Choroid plexus epithelial cell (primary cell): ENCODE results near the gene ITFG2.

Experiments used
- DNase-seq: peaks from one replicate; pipeline ENCODE4 v3.0.0-alpha.2; 2010; ENCODE audit warnings: low read depth
- H3K4me3 ChIP-seq: 2 replicates; pipeline ENCODE4 v1.5.1; 2011; ENCODE audit warnings: low read depth, mild to moderate bottlenecking, control low read depth, low read length, moderate library complexity
- TF ChIP-seq, protein P1 (sequence below): conservative IDR thresholded peaks from 2 replicates; pipeline ENCODE4 v1.5.1; 2011; ENCODE audit warnings: low read depth, mild to moderate bottlenecking, control low read depth, inconsistent platforms, low read length, moderate library complexity

ITFG2 gene

DNA sequence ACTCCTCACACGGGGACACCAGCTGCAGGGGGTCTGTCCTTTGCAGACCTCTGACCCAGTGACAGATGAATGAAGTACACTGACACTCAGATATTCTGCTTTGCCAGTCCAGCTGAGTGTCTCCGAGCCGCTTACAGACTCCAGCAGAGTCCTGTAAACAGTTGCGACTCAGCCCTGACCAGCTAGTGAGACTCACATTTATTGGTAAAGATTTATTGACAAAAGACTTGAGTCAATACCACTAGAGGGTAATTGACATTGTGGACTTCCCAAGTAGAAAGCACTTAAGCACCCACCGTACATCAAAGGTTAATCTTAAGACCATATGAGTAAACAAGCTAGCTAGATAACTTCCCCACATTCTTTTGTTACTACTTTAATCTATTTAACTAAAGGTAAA lies 27.5 kb upstream of the ITFG2 start:
- H3K4me3 ChIP-seq = no peak overlapping the region
- TF ChIP-seq, protein P1, sequence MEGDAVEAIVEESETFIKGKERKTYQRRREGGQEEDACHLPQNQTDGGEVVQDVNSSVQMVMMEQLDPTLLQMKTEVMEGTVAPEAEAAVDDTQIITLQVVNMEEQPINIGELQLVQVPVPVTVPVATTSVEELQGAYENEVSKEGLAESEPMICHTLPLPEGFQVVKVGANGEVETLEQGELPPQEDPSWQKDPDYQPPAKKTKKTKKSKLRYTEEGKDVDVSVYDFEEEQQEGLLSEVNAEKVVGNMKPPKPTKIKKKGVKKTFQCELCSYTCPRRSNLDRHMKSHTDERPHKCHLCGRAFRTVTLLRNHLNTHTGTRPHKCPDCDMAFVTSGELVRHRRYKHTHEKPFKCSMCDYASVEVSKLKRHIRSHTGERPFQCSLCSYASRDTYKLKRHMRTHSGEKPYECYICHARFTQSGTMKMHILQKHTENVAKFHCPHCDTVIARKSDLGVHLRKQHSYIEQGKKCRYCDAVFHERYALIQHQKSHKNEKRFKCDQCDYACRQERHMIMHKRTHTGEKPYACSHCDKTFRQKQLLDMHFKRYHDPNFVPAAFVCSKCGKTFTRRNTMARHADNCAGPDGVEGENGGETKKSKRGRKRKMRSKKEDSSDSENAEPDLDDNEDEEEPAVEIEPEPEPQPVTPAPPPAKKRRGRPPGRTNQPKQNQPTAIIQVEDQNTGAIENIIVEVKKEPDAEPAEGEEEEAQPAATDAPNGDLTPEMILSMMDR = no peak
- DNase-seq = no peak

DNA sequence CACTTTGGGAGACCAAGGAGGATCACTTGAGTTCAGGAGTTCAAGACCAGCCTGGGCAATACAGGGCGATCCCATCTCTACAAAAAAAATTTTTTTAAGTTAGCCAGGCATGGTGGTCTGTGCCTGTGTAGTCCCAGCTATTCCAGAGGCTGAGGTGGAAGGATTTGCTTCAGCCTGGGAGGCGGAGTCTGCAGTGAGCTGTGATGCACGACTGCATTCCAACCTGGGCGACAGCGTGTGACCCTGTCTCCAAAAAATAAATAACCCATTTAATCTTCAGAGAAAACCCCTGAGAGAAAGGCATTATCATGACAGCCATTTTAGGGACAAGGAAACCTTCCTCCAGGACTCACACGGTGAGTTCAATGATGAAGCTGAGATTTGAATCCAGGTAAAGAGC lies 21.4 kb upstream of the ITFG2 start:
- no peak overlapping the region for H3K4me3 ChIP-seq
- TF ChIP-seq, protein P1 = no peak
- DNase-seq = no peak

DNA sequence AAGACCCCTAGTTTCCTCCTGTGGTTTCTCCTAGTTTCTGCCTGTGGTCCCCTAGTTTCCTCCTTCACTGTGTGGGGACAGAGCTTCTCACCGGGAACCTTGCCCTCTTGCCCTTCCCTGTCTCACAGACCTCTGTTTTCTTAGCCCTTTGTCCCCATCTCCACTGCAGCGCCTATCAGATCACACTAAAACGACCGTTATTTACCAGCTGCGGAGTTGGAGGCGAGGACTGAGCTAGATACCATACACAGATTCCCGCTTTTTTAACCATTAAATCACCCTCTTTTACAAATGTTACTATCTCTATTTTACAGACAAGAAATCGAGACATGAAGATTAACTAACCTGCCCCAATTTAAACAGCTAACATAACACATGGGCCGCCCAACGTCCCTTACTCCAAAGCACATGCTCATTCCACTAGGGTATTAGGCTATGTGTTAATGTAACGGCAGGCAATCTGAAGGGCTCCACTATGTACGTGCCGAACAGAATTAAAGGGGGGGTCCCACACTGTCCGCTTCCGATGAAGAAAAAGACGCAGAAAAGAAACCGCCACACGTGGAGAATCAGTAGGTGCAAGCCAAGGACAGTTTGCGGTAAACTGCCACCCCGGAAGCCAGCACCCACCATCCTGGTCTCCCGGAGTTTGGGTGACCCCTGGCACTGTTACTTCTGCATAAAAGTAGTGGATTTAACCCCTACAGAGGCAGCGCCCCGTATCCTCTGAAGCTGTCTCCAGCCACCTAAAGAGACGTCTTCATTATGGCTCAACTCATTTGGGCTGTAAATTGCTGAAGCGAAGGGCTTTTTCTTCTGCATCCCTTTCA lies 19.6 kb upstream of the ITFG2 start:
- TF ChIP-seq, protein P1 = no peak
- no peak for DNase-seq
- H3K4me3 ChIP-seq = no peak overlapping the region

DNA sequence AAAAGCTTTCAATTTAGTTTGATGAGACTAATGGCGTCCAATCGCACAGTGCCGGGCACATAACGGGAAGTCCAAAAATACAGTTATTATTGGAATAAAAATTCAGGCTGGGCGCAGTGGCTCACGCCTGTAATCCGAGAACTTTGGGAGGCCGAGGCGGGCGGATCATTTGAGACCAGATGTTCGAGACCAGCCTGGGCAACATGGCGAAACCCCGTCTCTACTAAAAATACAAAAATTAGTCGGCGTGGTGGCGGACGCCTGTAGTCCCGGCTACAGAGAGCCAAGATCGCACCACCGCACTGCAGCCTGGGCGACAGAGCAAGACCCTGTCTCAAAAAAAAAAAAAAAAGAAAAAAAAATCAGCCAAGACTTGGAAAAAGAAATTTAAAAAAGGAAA lies 18.9 kb upstream of the ITFG2 start:
- H3K4me3 ChIP-seq = no peak overlapping the region
- no peak for DNase-seq
- TF ChIP-seq, protein P1 = no peak

DNA sequence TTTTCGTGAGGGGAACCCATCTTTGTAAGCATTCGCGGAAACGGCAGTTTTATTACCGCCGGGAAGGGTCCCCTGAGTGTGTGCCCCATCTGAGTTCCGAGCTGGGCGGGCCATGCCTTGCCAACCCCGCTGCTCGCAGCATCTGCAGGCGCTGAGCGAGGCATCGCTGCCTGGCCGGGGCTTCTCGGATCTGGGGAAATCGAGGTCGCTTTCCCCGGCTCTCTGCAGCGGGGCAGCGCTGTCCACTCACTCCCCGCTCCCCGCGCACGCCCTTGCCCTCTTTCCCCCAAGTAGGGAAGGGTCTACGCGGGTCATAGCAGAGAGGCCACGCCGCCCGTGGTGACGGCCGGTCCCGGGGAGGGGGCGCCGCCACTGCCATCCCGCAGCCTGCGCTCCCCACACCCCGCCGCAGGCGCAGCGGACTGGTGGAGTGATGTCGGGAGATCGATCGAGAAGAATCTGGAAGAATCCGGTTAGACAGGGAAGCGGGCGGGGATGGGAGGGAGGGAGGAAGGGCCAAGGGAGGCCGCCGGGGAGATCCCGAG lies 18.2 kb upstream of the ITFG2 start:
- TF ChIP-seq, protein P1 = no peak
- H3K4me3 ChIP-seq = peak overlapping the region; percentile 83
- DNase-seq = no peak

DNA sequence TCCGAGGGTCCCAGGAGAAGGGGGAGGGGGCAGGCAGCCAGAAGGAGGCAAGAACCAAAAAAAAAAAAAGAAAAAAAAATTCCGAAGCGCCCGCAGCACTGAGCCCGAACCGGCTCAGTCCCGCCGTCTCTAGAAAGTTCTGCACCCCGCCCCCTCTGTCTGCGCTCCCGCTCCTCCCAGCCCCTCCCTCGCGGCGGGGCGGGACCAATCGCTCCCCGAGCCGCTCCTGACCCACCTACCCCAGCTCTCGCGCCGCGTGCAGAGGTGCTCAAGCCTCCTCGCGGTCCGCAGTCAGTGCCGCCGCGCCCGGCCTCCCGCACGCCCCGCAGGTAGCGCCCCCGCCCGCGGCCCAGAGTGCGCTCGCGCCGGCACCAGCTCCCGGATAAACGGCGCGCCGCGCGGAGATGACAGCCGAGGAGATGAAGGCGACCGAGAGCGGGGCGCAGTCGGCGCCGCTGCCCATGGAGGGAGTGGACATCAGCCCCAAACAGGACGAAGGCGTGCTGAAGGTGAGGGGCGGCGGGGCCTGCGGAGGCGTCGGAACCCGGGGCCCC lies 17.7 kb upstream of the ITFG2 start, which contains the start of gene FKBP4:
FKBP4 (plus strand) TSS at position 235 of the 554 bp plus-strand sequence; CDS start at position 405, 170 bp downstream.
- peak; percentile 84 for DNase-seq
- H3K4me3 ChIP-seq = peak within 1 kb of the TSS; percentile 83
- TF ChIP-seq, protein P1 = no peak
